OCI-LY3 (cell line): ENCODE results near the gene CYYR1.

Experiments
- H2AFZ ChIP-seq: fragments of 200-600, 300-600 bp; shearing (Covaris generic); 2 replicates; pipeline ENCODE4 v1.6.0; 2014; ENCODE audit warnings: antibody characterized with exemption, low read depth, low read length
- H3K27ac ChIP-seq: fragments of 200-600, 300-600 bp; sonication (generic); 2 replicates; pipeline ENCODE4 v1.5.1; 2014; ENCODE audit warnings: mild to moderate bottlenecking, low read length, moderate library complexity, mixed read lengths
- H3K27me3 ChIP-seq: fragments of 200-600, 300-600 bp; sonication (generic); 2 replicates; pipeline ENCODE4 v1.6.1; 2014; ENCODE audit warnings: low read depth, low read length, mixed read lengths
- H3K36me3 ChIP-seq: fragments of 200-600, 300-600 bp; sonication (generic); replicated peaks from 2 replicates; pipeline ENCODE3; 2014; ENCODE audit warnings: low read depth, low read length, mixed read lengths
- H3K4me1 ChIP-seq: fragments of 300-600, 200-600 bp; sonication (generic); 2 replicates; pipeline ENCODE4 v1.6.1; 2014; ENCODE audit warnings: low read length, mixed read lengths
- H3K4me2 ChIP-seq: fragments of 200-600, 300-600 bp; sonication (generic); 2 replicates; pipeline ENCODE4 v1.6.1; 2014; ENCODE audit warnings: low read length, mixed read lengths
- H3K4me3 ChIP-seq: fragments of 300-600, 200-600 bp; sonication (generic); 2 replicates; pipeline ENCODE4 v1.5.1; 2014; ENCODE audit warnings: antibody characterized with exemption, mild to moderate bottlenecking, low read length, moderate library complexity
- H3K79me2 ChIP-seq: fragments of 300-600, 200-600 bp; shearing (Covaris generic); 2 replicates; pipeline ENCODE4 v1.6.1; 2014; ENCODE audit warnings: mild to moderate bottlenecking, low read length, mixed read lengths
- H3K9ac ChIP-seq: fragments of 300-600, 200-600 bp; shearing (Covaris generic); 2 replicates; pipeline ENCODE4 v1.6.0; 2014; ENCODE audit warnings: mild to moderate bottlenecking, low read length, moderate library complexity
- H3K9me3 ChIP-seq: fragments of 200-600, 300-600 bp; shearing (Covaris generic); 2 replicates; pipeline ENCODE4 v1.6.1; 2014; ENCODE audit warnings: low read length, mixed read lengths; ENCODE audit not compliant: insufficient read depth
- H4K20me1 ChIP-seq: fragments of 200-600, 300-600 bp; sonication (generic); 2 replicates; pipeline ENCODE4 v1.6.1; 2016; ENCODE audit warnings: low read length, mixed read lengths; ENCODE audit not compliant: insufficient read depth
- EZH2phosphoT487 ChIP-seq: fragments of 200-600 bp; shearing (Covaris generic); IDR thresholded peaks from 2 replicates; pipeline ENCODE4 v1.6.1; 2018; ENCODE audit warnings: antibody characterized with exemption, mixed run types, low read depth
- TF ChIP-seq, protein P1 (sequence below): fragments of 200-600, 300-600 bp; sonication (generic); IDR thresholded peaks from 2 replicates; pipeline ENCODE4 v1.5.1; 2014; ENCODE audit warnings: antibody characterized with exemption, low read length, low read depth

CYYR1 gene

GRCh38 chr21:26453267-26453666, 119.8 kb downstream of the CYYR1 start:
- no peaks in the 10 kb centered on the region for H3K36me3 ChIP-seq
- no peaks in the 10 kb centered on the region for H4K20me1 ChIP-seq
- no peak overlapping the region for H3K9ac ChIP-seq
- no peak overlapping the region for H3K4me3 ChIP-seq
- no peak overlapping the region for H3K4me2 ChIP-seq
- H2AFZ ChIP-seq: no peak overlapping the region
- TF ChIP-seq, protein P1, sequence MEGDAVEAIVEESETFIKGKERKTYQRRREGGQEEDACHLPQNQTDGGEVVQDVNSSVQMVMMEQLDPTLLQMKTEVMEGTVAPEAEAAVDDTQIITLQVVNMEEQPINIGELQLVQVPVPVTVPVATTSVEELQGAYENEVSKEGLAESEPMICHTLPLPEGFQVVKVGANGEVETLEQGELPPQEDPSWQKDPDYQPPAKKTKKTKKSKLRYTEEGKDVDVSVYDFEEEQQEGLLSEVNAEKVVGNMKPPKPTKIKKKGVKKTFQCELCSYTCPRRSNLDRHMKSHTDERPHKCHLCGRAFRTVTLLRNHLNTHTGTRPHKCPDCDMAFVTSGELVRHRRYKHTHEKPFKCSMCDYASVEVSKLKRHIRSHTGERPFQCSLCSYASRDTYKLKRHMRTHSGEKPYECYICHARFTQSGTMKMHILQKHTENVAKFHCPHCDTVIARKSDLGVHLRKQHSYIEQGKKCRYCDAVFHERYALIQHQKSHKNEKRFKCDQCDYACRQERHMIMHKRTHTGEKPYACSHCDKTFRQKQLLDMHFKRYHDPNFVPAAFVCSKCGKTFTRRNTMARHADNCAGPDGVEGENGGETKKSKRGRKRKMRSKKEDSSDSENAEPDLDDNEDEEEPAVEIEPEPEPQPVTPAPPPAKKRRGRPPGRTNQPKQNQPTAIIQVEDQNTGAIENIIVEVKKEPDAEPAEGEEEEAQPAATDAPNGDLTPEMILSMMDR: no peak
- no peak for TF ChIP-seq EZH2phosphoT487
- no peaks in the 10 kb centered on the region for H3K27me3 ChIP-seq
- no peaks in the 10 kb centered on the region for H3K9me3 ChIP-seq
- H3K79me2 ChIP-seq: no peaks in the 10 kb centered on the region
- peaks cover 8% of the 10 kb centered on the region for H3K4me1 ChIP-seq
- no peak overlapping the region for H3K27ac ChIP-seq

GRCh38 chr21:26451081-26451740, 121.9 kb downstream of the CYYR1 start:
- H3K4me2 ChIP-seq: no peak overlapping the region
- no peak overlapping the region for H3K9ac ChIP-seq
- no peak overlapping the region for H3K27ac ChIP-seq
- H3K9me3 ChIP-seq: no peaks in the 10 kb centered on the region
- TF ChIP-seq EZH2phosphoT487: no peak
- TF ChIP-seq, protein P1: no peak
- H3K27me3 ChIP-seq: no peaks in the 10 kb centered on the region
- no peaks in the 10 kb centered on the region for H3K79me2 ChIP-seq
- no peak overlapping the region for H3K4me3 ChIP-seq
- no peaks in the 10 kb centered on the region for H3K36me3 ChIP-seq
- H3K4me1 ChIP-seq: peaks cover 8% of the 10 kb centered on the region
- H4K20me1 ChIP-seq: no peaks in the 10 kb centered on the region
- no peak overlapping the region for H2AFZ ChIP-seq

- Histone ChIP-seq H3K4me3 (no peak overlapping the region), H4K20me1 (no peaks in the 10 kb centered on the region), H3K27me3 (no peaks in the 10 kb centered on the region), H3K4me1 (no peaks in the 10 kb centered on the region), H3K79me2 (no peaks in the 10 kb centered on the region), H3K9ac (no peak overlapping the region), H2AFZ (no peak overlapping the region), H3K27ac (no peak overlapping the region), H3K36me3 (no peaks in the 10 kb centered on the region), H3K4me2 (no peak overlapping the region), H3K9me3 (no peaks in the 10 kb centered on the region)
- TF ChIP-seq, protein P1: no peak
- TF ChIP-seq EZH2phosphoT487: no peak
Observed at GRCh38 chr21:26449161-26449560, 123.9 kb downstream of the CYYR1 start.

- H3K4me2 ChIP-seq: no peak overlapping the region
- no peak overlapping the region for H3K27ac ChIP-seq
- H3K27me3 ChIP-seq: no peaks in the 10 kb centered on the region
- no peak for TF ChIP-seq EZH2phosphoT487
- TF ChIP-seq, protein P1: no peak
- H3K9me3 ChIP-seq: no peaks in the 10 kb centered on the region
- no peaks in the 10 kb centered on the region for H4K20me1 ChIP-seq
- H3K4me1 ChIP-seq: no peaks in the 10 kb centered on the region
- H3K9ac ChIP-seq: no peak overlapping the region
- H3K4me3 ChIP-seq: no peak overlapping the region
- H3K36me3 ChIP-seq: no peaks in the 10 kb centered on the region
- no peak overlapping the region for H2AFZ ChIP-seq
- no peaks in the 10 kb centered on the region for H3K79me2 ChIP-seq
Observed at GRCh38 chr21:26448751-26449150, 124.3 kb downstream of the CYYR1 start.
